ENCODE measurements around the gene MROH2A. TPM values are rescaled to one million over a fixed set of nuclear protein-coding genes. Genes with fewer than 3 reads are reported as not detected.

Gene MROH2A
- polyA plus RNA-seq, 1 experiment, result not detected

GRCh38 chr2:233824373-233824772 lies 46.2 kb downstream of the MROH2A start:
- H3K36me3 ChIP-seq (ENCODE audit: control insufficient read depth, insufficient read depth, low read length), result no peaks in the 10 kb centered on the region
- ChIA-PET POLR2A (no interaction called here), CTCF (no interaction called here)
- H3K4me3 ChIP-seq (ENCODE audit: low read depth, low read length), result no peak overlapping the region
- no peak for DNase-seq (ENCODE audit: low read depth)
- TF ChIP-seq CTCF (IDR thresholded peaks at IDR 0.05; ENCODE audit: insufficient read depth, low read depth, low read length), result no peak
- H3K27me3 ChIP-seq (ENCODE audit: control insufficient read depth, insufficient read depth, low read length), result no peaks in the 10 kb centered on the region

- H3K36me3 ChIP-seq (ENCODE audit: control insufficient read depth, insufficient read depth, low read length), result no peaks in the 10 kb centered on the region
- no peaks in the 10 kb centered on the region for H3K27me3 ChIP-seq (ENCODE audit: control insufficient read depth, insufficient read depth, low read length)
- no peak for TF ChIP-seq CTCF (IDR thresholded peaks at IDR 0.05; ENCODE audit: insufficient read depth, low read depth, low read length)
- CTCF ChIA-PET, result no interaction called here
- POLR2A ChIA-PET, result no interaction called here
- DNase-seq (ENCODE audit: low read depth), result no peak
- H3K4me3 ChIP-seq (ENCODE audit: low read depth, low read length), result no peak overlapping the region
Measured at GRCh38 chr2:233828546-233829192, 50.5 kb downstream of the MROH2A start.

DNA sequence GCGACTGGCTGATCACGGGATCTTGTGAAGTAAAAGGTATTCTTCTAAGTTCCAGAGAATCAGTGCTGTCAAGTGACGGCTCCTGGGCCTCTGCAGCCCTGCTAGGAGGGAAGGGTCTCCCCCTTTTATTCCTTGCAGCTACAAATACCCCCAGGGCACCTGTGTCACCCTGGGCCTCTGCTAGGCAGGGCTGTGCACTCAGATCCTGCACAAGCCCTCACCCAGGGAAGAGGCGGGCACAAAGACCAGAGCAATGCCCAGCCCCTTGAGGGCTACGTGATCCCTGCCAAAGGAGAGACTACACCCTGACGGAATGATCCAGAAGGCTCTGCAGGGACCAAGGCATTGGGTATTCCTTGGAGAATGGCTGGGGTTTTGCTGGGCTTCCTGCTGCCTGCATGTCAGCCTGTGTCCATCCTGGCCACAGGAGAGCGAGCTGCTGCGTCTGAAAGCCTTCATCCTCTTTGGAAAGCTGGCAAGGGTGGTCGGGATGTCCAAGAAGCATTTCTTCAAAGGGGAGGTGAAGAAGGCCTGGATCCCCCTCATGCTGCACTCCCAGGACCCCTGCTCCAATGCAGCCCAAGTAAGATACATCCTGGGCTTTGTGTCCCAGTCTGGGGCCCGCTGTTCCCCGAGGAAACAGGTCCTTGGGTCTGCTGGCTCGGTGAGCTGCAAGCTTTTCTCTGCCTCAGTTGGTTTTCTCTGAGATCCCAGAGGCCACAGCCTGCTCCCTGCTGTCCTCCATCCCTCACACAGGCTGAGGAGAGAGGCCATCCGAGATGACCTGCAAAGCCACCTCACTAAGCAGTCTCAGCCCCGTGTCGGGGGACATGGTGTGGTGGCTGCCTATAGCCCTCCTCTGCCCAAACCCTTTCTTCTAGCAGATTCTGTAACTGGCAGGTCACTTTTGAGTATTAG lies 51.3 kb downstream of the MROH2A start:
- no peak for TF ChIP-seq CTCF (IDR thresholded peaks at IDR 0.05; ENCODE audit: insufficient read depth, low read depth, low read length)
- Histone ChIP-seq H3K4me3 (ENCODE audit: low read depth, low read length) (no peak overlapping the region), H3K36me3 (ENCODE audit: control insufficient read depth, insufficient read depth, low read length) (no peaks in the 10 kb centered on the region), H3K27me3 (ENCODE audit: control insufficient read depth, insufficient read depth, low read length) (no peaks in the 10 kb centered on the region)
- POLR2A ChIA-PET, result no interaction called here
- DNase-seq (ENCODE audit: low read depth), result no peak
- CTCF ChIA-PET, result no interaction called here

GRCh38 chr2:233830111-233830802 lies 52.1 kb downstream of the MROH2A start:
- DNase-seq (ENCODE audit: low read depth), result no peak
- H3K36me3 ChIP-seq (ENCODE audit: control insufficient read depth, insufficient read depth, low read length), result no peaks in the 10 kb centered on the region
- ChIA-PET CTCF (no interaction called here), POLR2A (no interaction called here)
- H3K4me3 ChIP-seq (ENCODE audit: low read depth, low read length), result no peak overlapping the region
- TF ChIP-seq CTCF (IDR thresholded peaks at IDR 0.05; ENCODE audit: insufficient read depth, low read depth, low read length), result no peak
- H3K27me3 ChIP-seq (ENCODE audit: control insufficient read depth, insufficient read depth, low read length), result no peaks in the 10 kb centered on the region

Data from BJ (cell line).